Fibroblast of the aortic adventitia (primary cell): Measurements from ENCODE around the gene SCARB2. TPM values are rescaled to one million over a fixed set of nuclear protein-coding genes. Genes with fewer than 3 reads are reported as not detected.

ENCODE experiments used
- DNase-seq: peaks from one replicate; pipeline ENCODE4 v3.0.0-alpha.2; 2010; ENCODE audit warnings: low read depth
- H3K4me3 ChIP-seq: 2 replicates; pipeline ENCODE4 v1.5.1; 2011; ENCODE audit warnings: low read depth, mild to moderate bottlenecking, control low read depth, low read length, moderate library complexity
- CTCF ChIP-seq: IDR thresholded peaks from 2 replicates; pipeline ENCODE4 v1.5.1; 2011; ENCODE audit warnings: mild to moderate bottlenecking, low read length, control low read depth, inconsistent platforms; ENCODE audit not compliant: insufficient read depth
- total RNA-seq: library from RNA; depleted of rRNA; stranded (reverse); fragments of >200 nt; gene quantifications from 2 replicates; pipeline ENCODE4 v1.2.3, GENCODE V29; 2012; ENCODE audit warnings: low replicate concordance

The SCARB2 gene
- total RNA-seq, 1 donor, result 184 TPM

GRCh38 chr4:76147454-76148141 lies 66.0 kb downstream of the SCARB2 start:
- TF ChIP-seq CTCF, result no peak
- peak; percentile 59 for DNase-seq
- peak overlapping the region; percentile 81 for H3K4me3 ChIP-seq

- TF ChIP-seq CTCF, result no peak
- H3K4me3 ChIP-seq, result no peak overlapping the region
- DNase-seq, result no peak
Measured at GRCh38 chr4:76144546-76144945, 69.1 kb downstream of the SCARB2 start.

GRCh38 chr4:76141241-76141640 lies 72.4 kb downstream of the SCARB2 start:
- no peak overlapping the region for H3K4me3 ChIP-seq
- no peak for DNase-seq
- no peak for TF ChIP-seq CTCF

GRCh38 chr4:76127754-76128153 lies 85.9 kb downstream of the SCARB2 start:
- H3K4me3 ChIP-seq, result no peak overlapping the region
- TF ChIP-seq CTCF, result no peak
- DNase-seq, result no peak

- no peak overlapping the region for H3K4me3 ChIP-seq
- TF ChIP-seq CTCF, result no peak
- no peak for DNase-seq
Measured at GRCh38 chr4:76125816-76126215, 87.8 kb downstream of the SCARB2 start.

GRCh38 chr4:76120199-76120598 lies 93.4 kb downstream of the SCARB2 start:
- no peak for DNase-seq
- H3K4me3 ChIP-seq, result no peak overlapping the region
- no peak for TF ChIP-seq CTCF

GRCh38 chr4:76117536-76117935 lies 96.1 kb downstream of the SCARB2 start:
- H3K4me3 ChIP-seq, result no peak overlapping the region
- TF ChIP-seq CTCF, result no peak
- no peak for DNase-seq
